ENCODE measurements around the gene DCAF12. TPM values are rescaled to one million over a fixed set of nuclear protein-coding genes. Genes with fewer than 3 reads are reported as not detected.

DCAF12 gene
- total and polyA plus RNA-seq, 4 donors = 8.4 to 120 (median 16.0) TPM

GRCh38 chr9:34151398-34151797 is 24.9 kb upstream of the DCAF12 start:
- no peaks in the 10 kb centered on the region for H3K9me3 ChIP-seq (ENCODE audit: control insufficient read depth in 4 of 4, low read length in 3 of 4)
- H3K9ac ChIP-seq (ENCODE audit: low read depth in 1 of 2, low read length in 2 of 2) = no peak overlapping the region
- 95% methylated on average over 4 of the region's 4 CpGs for WGBS
- H3K27ac ChIP-seq (ENCODE audit: low read depth in 1 of 2, low read length in 2 of 2) = no peak overlapping the region
- DNase-seq (ENCODE audit: low spot score) = peak; percentile 50
- no peaks in the 10 kb centered on the region for H3K27me3 ChIP-seq (ENCODE audit: control insufficient read depth in 4 of 4, insufficient read depth in 4 of 4, low read length in 3 of 4)
- H3K4me1 ChIP-seq (ENCODE audit: control insufficient read depth in 4 of 4, insufficient read depth in 4 of 4, low read length in 3 of 4) = no peaks in the 10 kb centered on the region
- no peak for TF ChIP-seq RAD21 (IDR thresholded peaks at IDR 0.05)
- no peak for TF ChIP-seq ZBTB33 (IDR thresholded peaks at IDR 0.05)
- no peak for TF ChIP-seq SP1 (IDR thresholded peaks at IDR 0.05)
- TF ChIP-seq MAX (IDR thresholded peaks at IDR 0.05) = no peak
- no peak for TF ChIP-seq FOXA1 (IDR thresholded peaks at IDR 0.05)
- no peak for TF ChIP-seq GABPA (IDR thresholded peaks at IDR 0.05 in 1 of 2, conservative IDR thresholded peaks at IDR 0.05 in 1 of 2)
- TF ChIP-seq REST (IDR thresholded peaks at IDR 0.05) = no peak
- TF ChIP-seq TAF1 (conservative IDR thresholded peaks at IDR 0.05) = no peak
- H3K36me3 ChIP-seq (ENCODE audit: control insufficient read depth in 4 of 4, insufficient read depth in 3 of 4, low read depth in 1 of 4, low read length in 3 of 4) = no peaks in the 10 kb centered on the region
- no peak overlapping the region for H3K4me3 ChIP-seq (ENCODE audit: low read depth in 1 of 3, low read length in 3 of 3)

GRCh38 chr9:34145165-34145564 is 18.7 kb upstream of the DCAF12 start:
- DNase-seq (ENCODE audit: low spot score) = no peak
- TF ChIP-seq FOXA1 (IDR thresholded peaks at IDR 0.05) (no peak), SP1 (IDR thresholded peaks at IDR 0.05) (no peak), JUND (IDR thresholded peaks at IDR 0.05) (no peak), RXRA (IDR thresholded peaks at IDR 0.05) (no peak), HNF4A (conservative IDR thresholded peaks at IDR 0.05) (no peak), NR2F2 (IDR thresholded peaks at IDR 0.05) (no peak), TAF1 (conservative IDR thresholded peaks at IDR 0.05) (no peak), REST (IDR thresholded peaks at IDR 0.05) (no peak), ATF3 (IDR thresholded peaks at IDR 0.05) (no peak), RAD21 (IDR thresholded peaks at IDR 0.05) (no peak), GABPA (IDR thresholded peaks at IDR 0.05 in 1 of 2, conservative IDR thresholded peaks at IDR 0.05 in 1 of 2) (no peak), YY1 (IDR thresholded peaks at IDR 0.05) (no peak), ZBTB33 (IDR thresholded peaks at IDR 0.05) (no peak), MAX (IDR thresholded peaks at IDR 0.05) (no peak), CTCF (IDR thresholded peaks at IDR 0.05; ENCODE audit: low read depth, low read length, missing input control) (no peak), EGR1 (IDR thresholded peaks at IDR 0.05; ENCODE audit: low read depth in 2 of 2) (no peak), HNF4G (IDR thresholded peaks at IDR 0.05) (no peak), FOXA2 (IDR thresholded peaks at IDR 0.05) (no peak)
- H3K36me3 ChIP-seq (ENCODE audit: control insufficient read depth in 4 of 4, insufficient read depth in 3 of 4, low read depth in 1 of 4, low read length in 3 of 4) = no peaks in the 10 kb centered on the region
- H3K4me3 ChIP-seq (ENCODE audit: low read depth in 1 of 3, low read length in 3 of 3) = no peak overlapping the region
- no peak overlapping the region for H3K9ac ChIP-seq (ENCODE audit: low read depth in 1 of 2, low read length in 2 of 2)
- H3K27ac ChIP-seq (ENCODE audit: low read depth in 1 of 2, low read length in 2 of 2) = no peak overlapping the region
- H3K9me3 ChIP-seq (ENCODE audit: control insufficient read depth in 4 of 4, low read length in 3 of 4) = no peaks in the 10 kb centered on the region
- WGBS = 84% methylated on average over 3 of the region's 3 CpGs
- no peaks in the 10 kb centered on the region for H3K27me3 ChIP-seq (ENCODE audit: control insufficient read depth in 4 of 4, insufficient read depth in 4 of 4, low read length in 3 of 4)
- peaks cover 0 to 7% (median 5%) of the 10 kb centered on the region in 4 donors for H3K4me1 ChIP-seq (ENCODE audit: control insufficient read depth in 4 of 4, insufficient read depth in 4 of 4, low read length in 3 of 4)

Data from liver (tissue), 9 donors.